Measurements from ENCODE around the gene RBM24. TPM values are rescaled to one million over a fixed set of nuclear protein-coding genes. Genes with fewer than 3 reads are reported as not detected.

RBM24 gene
- polyA plus RNA-seq, 1 donor from 2014 or later = 4.9 TPM

- Histone ChIP-seq H3K9me3 (ENCODE audit: low read length) (no peaks in the 10 kb centered on the region), H3K27me3 (ENCODE audit: insufficient read depth, low read depth, low read length) (peaks cover 28% of the 10 kb centered on the region), H3K4me3 (ENCODE audit: low read length) (no peak overlapping the region), H3K9ac (ENCODE audit: low read length) (no peak overlapping the region), H3K27ac (ENCODE audit: low read length) (no peak overlapping the region), H3K79me2 (replicated peaks; ENCODE audit: insufficient read depth, low read length) (no peaks in the 10 kb centered on the region), H2AFZ (ENCODE audit: low read depth, low read length) (no peak overlapping the region), H4K20me1 (ENCODE audit: insufficient read depth) (no peaks in the 10 kb centered on the region), H3F3A (ENCODE audit: insufficient read depth, low read length, poor library complexity, severe bottlenecking) (no peaks in the 10 kb centered on the region), H3K9me2 (ENCODE audit: insufficient read depth, low read length) (no peaks in the 10 kb centered on the region), H3K36me3 (ENCODE audit: insufficient read depth, low read length) (no peaks in the 10 kb centered on the region), H3K4me2 (ENCODE audit: low read length) (no peak overlapping the region)
- TF ChIP-seq MXI1 (conservative IDR thresholded peaks at IDR 0.05; ENCODE audit: poor library complexity, severe bottlenecking) (no peak), REST (IDR thresholded peaks at IDR 0.05; ENCODE audit: borderline replicate concordance) (no peak), RAD21 (conservative IDR thresholded peaks at IDR 0.05) (no peak), CTCF (IDR thresholded peaks at IDR 0.05; ENCODE audit: poor library complexity, severe bottlenecking) (no peak)
These were observed 2.7 kb upstream of the RBM24 start for GRCh38 chr6:17278289-17279063.

GRCh38 chr6:17280138-17280537 lies 1.0 kb upstream of the RBM24 start:
- no peak overlapping the region for H3K27ac ChIP-seq (ENCODE audit: low read length)
- H3K9ac ChIP-seq (ENCODE audit: low read length) = no peak overlapping the region

More at GRCh38 chr6:17280138-17280537, 1.0 kb upstream of the RBM24 start:
- H4K20me1 ChIP-seq (ENCODE audit: insufficient read depth) = no peaks in the 10 kb centered on the region
- H2AFZ ChIP-seq (ENCODE audit: low read depth, low read length) = no peak overlapping the region
- no peaks in the 10 kb centered on the region for H3K9me3 ChIP-seq (ENCODE audit: low read length)
- no peak overlapping the region for H3K4me2 ChIP-seq (ENCODE audit: low read length)
- H3K4me3 ChIP-seq (ENCODE audit: low read length) = peak overlapping the region; percentile 82
- no peak for TF ChIP-seq EP300 (conservative IDR thresholded peaks at IDR 0.05; ENCODE audit: poor library complexity, severe bottlenecking)
- TF ChIP-seq CTCF (IDR thresholded peaks at IDR 0.05; ENCODE audit: poor library complexity, severe bottlenecking) = no peak
- no peak for TF ChIP-seq POLR2AphosphoS5 (IDR thresholded peaks at IDR 0.05)
- no peak for TF ChIP-seq RAD21 (conservative IDR thresholded peaks at IDR 0.05)
- no peak for TF ChIP-seq TAF1 (IDR thresholded peaks at IDR 0.05; ENCODE audit: low read depth)
- TF ChIP-seq EZH2 (IDR thresholded peaks at IDR 0.05; ENCODE audit: borderline replicate concordance, insufficient read depth, low read length, poor library complexity, severe bottlenecking) = no peak
- no peak for TF ChIP-seq MXI1 (conservative IDR thresholded peaks at IDR 0.05; ENCODE audit: poor library complexity, severe bottlenecking)
- TF ChIP-seq SMC3 (conservative IDR thresholded peaks at IDR 0.05; ENCODE audit: poor library complexity) = no peak
- no peak for TF ChIP-seq REST (IDR thresholded peaks at IDR 0.05; ENCODE audit: borderline replicate concordance)
- H3K27me3 ChIP-seq (ENCODE audit: insufficient read depth, low read depth, low read length) = peaks cover 28% of the 10 kb centered on the region
- H3K36me3 ChIP-seq (ENCODE audit: insufficient read depth, low read length) = no peaks in the 10 kb centered on the region
- H3F3A ChIP-seq (ENCODE audit: insufficient read depth, low read length, poor library complexity, severe bottlenecking) = no peaks in the 10 kb centered on the region
- H3K9me2 ChIP-seq (ENCODE audit: insufficient read depth, low read length) = no peaks in the 10 kb centered on the region
- no peaks in the 10 kb centered on the region for H3K79me2 ChIP-seq (replicated peaks; ENCODE audit: insufficient read depth, low read length)
